ENCODE results near the gene ATE1.

Gene ATE1

DNA sequence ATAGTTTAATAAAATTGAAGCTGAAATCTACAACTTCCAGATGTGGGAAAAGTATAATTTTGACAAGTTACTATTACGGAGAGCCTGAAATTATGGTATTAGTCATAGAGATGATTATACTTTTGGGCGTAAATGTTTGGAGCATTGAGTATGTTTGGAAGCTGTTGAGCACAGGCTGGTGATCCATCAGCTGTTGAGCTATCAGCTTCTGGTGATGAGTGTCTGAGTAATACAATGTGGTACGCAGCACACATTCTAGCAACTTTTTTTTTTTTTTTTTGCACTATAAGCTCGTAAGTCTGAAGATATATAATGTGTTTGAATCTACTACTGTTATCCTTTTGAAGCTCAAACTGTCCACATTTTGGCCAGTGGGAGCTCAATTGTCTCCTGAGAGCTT lies 123.4 kb downstream of the ATE1 start:
- no peak overlapping the region for H3K4me3 ChIP-seq (ENCODE audit: low read depth in 1 of 2, low read length in 2 of 2)
- no peaks in the 10 kb centered on the region for H3K4me1 ChIP-seq (ENCODE audit: control insufficient read depth in 1 of 2, insufficient read depth in 2 of 2, low read length in 2 of 2)
- H3K27me3 ChIP-seq (ENCODE audit: control insufficient read depth in 1 of 2, insufficient read depth in 2 of 2, low read length in 2 of 2) = no peaks in the 10 kb centered on the region
- peaks cover 0 to 3% of the 10 kb centered on the region in 2 donors for H3K36me3 ChIP-seq (ENCODE audit: control insufficient read depth in 1 of 2, insufficient read depth in 2 of 2, low read length in 2 of 2)
- no peak overlapping the region for H3K9ac ChIP-seq (ENCODE audit: low read depth in 1 of 2, low read length in 2 of 2)
- no peak overlapping the region for H3K27ac ChIP-seq (ENCODE audit: low read depth, low read length)
- no peaks in the 10 kb centered on the region for H3K9me3 ChIP-seq (ENCODE audit: control insufficient read depth in 1 of 2, low read length in 2 of 2)

DNA sequence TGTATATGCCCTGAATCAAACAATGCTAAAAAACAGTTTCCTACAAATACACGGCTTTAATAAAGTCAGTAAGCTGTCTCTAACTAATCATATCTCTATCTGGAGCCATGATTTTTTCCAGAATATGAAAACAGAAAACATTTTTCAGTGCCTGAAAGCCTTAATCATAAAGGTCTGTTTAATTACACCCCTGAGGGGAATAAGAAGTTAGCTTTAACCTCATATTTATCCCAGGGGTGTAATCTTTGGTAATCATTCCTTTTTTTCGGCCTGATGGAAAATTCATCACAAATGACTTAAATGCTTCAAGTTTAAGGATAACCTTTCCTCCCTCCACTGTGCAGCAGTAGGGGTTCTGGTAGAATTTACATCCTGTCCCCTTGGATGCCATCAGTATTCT lies 124.2 kb downstream of the ATE1 start:
- Histone ChIP-seq H3K4me1 (ENCODE audit: control insufficient read depth in 1 of 2, insufficient read depth in 2 of 2, low read length in 2 of 2) (no peaks in the 10 kb centered on the region), H3K27ac (ENCODE audit: low read depth, low read length) (no peak overlapping the region), H3K4me3 (ENCODE audit: low read depth in 1 of 2, low read length in 2 of 2) (no peak overlapping the region), H3K27me3 (ENCODE audit: control insufficient read depth in 1 of 2, insufficient read depth in 2 of 2, low read length in 2 of 2) (no peaks in the 10 kb centered on the region), H3K9ac (ENCODE audit: low read depth in 1 of 2, low read length in 2 of 2) (no peak overlapping the region), H3K36me3 (ENCODE audit: control insufficient read depth in 1 of 2, insufficient read depth in 2 of 2, low read length in 2 of 2) (peaks cover 0 to 3% of the 10 kb centered on the region in 2 donors), H3K9me3 (ENCODE audit: control insufficient read depth in 1 of 2, low read length in 2 of 2) (no peaks in the 10 kb centered on the region)

DNA sequence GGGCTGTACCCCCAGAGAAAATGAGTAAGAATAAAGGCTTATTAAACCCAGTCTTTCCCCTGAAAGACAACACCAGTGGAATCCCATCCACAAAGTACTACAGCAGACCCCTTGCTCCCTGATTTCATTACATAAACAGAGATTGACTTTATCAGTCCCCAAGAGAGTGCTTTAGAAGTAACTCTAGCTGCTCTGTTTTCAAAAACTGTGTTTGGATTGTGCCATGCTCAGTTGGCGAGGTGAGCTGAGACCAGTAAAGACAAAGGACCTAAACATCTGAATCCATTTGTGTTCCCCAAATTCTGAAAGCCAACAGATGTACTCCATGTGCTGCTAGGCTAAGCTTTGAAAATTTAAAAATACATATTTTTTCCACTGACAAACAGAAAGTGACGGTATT lies 127.0 kb downstream of the ATE1 start:
- H3K4me3 ChIP-seq (ENCODE audit: low read depth in 1 of 2, low read length in 2 of 2) = no peak overlapping the region
- no peaks in the 10 kb centered on the region for H3K4me1 ChIP-seq (ENCODE audit: control insufficient read depth in 1 of 2, insufficient read depth in 2 of 2, low read length in 2 of 2)
- H3K9me3 ChIP-seq (ENCODE audit: control insufficient read depth in 1 of 2, low read length in 2 of 2) = no peaks in the 10 kb centered on the region
- H3K36me3 ChIP-seq (ENCODE audit: control insufficient read depth in 1 of 2, insufficient read depth in 2 of 2, low read length in 2 of 2) = peaks cover 0 to 3% of the 10 kb centered on the region in 2 donors
- no peak overlapping the region for H3K9ac ChIP-seq (ENCODE audit: low read depth in 1 of 2, low read length in 2 of 2)
- H3K27ac ChIP-seq (ENCODE audit: low read depth, low read length) = no peak overlapping the region
- no peaks in the 10 kb centered on the region for H3K27me3 ChIP-seq (ENCODE audit: control insufficient read depth in 1 of 2, insufficient read depth in 2 of 2, low read length in 2 of 2)

DNA sequence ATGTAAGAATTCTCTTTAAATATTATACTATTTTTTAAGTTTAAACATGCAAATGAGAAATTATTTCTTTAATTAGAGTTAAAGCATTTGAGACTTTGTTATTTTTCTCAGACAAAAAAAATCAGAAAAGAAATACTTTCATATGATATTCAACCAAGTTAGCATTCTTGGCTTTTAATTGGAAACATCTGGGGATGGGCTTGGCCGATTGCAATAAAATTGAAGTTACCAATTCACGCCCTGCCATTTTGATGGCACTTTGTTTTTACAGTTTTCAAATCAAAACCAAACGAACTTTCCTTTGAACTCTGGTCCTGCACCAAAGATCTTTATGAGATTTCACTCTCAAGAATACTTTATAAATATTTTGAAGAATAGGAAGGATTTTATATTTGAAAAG lies 127.7 kb downstream of the ATE1 start:
- Histone ChIP-seq H3K9me3 (ENCODE audit: control insufficient read depth in 1 of 2, low read length in 2 of 2) (no peaks in the 10 kb centered on the region), H3K36me3 (ENCODE audit: control insufficient read depth in 1 of 2, insufficient read depth in 2 of 2, low read length in 2 of 2) (peaks cover 0 to 3% of the 10 kb centered on the region in 2 donors), H3K27ac (ENCODE audit: low read depth, low read length) (no peak overlapping the region), H3K4me3 (ENCODE audit: low read depth in 1 of 2, low read length in 2 of 2) (no peak overlapping the region), H3K27me3 (ENCODE audit: control insufficient read depth in 1 of 2, insufficient read depth in 2 of 2, low read length in 2 of 2) (no peaks in the 10 kb centered on the region), H3K4me1 (ENCODE audit: control insufficient read depth in 1 of 2, insufficient read depth in 2 of 2, low read length in 2 of 2) (no peaks in the 10 kb centered on the region), H3K9ac (ENCODE audit: low read depth in 1 of 2, low read length in 2 of 2) (no peak overlapping the region)

DNA sequence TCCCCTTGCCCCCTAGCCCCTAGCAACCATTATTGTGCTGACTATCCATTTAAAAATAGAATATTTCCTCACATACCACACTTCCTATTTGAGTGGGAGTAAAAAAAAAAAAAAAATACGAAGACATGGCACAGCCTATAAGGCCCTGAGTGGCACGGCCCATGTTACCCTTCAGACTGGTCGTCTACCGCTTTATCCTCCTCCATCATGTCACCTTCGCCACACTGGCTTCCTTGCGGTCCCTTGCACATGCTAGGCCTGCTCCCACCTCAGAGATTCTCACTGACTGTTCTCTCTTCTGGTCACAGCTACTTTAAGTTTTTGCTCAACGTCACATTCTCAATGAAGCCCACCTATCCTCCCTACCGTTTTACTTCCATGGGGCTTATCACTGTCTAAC lies 130.3 kb downstream of the ATE1 start:
- Histone ChIP-seq H3K4me1 (ENCODE audit: control insufficient read depth in 1 of 2, insufficient read depth in 2 of 2, low read length in 2 of 2) (no peaks in the 10 kb centered on the region), H3K27me3 (ENCODE audit: control insufficient read depth in 1 of 2, insufficient read depth in 2 of 2, low read length in 2 of 2) (no peaks in the 10 kb centered on the region), H3K9ac (ENCODE audit: low read depth in 1 of 2, low read length in 2 of 2) (no peak overlapping the region), H3K27ac (ENCODE audit: low read depth, low read length) (no peak overlapping the region), H3K4me3 (ENCODE audit: low read depth in 1 of 2, low read length in 2 of 2) (no peak overlapping the region), H3K9me3 (ENCODE audit: control insufficient read depth in 1 of 2, low read length in 2 of 2) (no peaks in the 10 kb centered on the region), H3K36me3 (ENCODE audit: control insufficient read depth in 1 of 2, insufficient read depth in 2 of 2, low read length in 2 of 2) (no peaks in the 10 kb centered on the region)

DNA sequence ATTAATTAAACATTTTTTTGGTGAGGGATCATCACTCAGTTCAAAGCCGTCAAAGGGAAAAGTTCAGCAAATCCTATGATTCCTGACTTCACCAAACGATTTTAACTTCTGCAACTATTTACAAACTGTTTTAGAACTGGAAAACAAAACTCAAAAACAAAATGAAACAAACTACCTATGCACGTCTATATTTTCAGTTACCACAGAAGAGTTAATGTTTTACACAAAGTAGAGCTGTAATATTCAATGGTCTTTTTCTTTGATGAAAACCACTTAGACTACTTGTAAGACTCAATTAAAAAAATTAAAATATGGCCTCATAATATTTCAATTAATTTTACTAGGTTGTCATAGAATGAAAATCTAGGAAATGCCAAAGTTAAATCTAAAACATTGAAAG lies 131.5 kb downstream of the ATE1 start:
- no peak overlapping the region for H3K4me3 ChIP-seq (ENCODE audit: low read depth in 1 of 2, low read length in 2 of 2)
- no peak overlapping the region for H3K27ac ChIP-seq (ENCODE audit: low read depth, low read length)
- no peak overlapping the region for H3K9ac ChIP-seq (ENCODE audit: low read depth in 1 of 2, low read length in 2 of 2)
- no peaks in the 10 kb centered on the region for H3K4me1 ChIP-seq (ENCODE audit: control insufficient read depth in 1 of 2, insufficient read depth in 2 of 2, low read length in 2 of 2)
- no peaks in the 10 kb centered on the region for H3K27me3 ChIP-seq (ENCODE audit: control insufficient read depth in 1 of 2, insufficient read depth in 2 of 2, low read length in 2 of 2)
- no peaks in the 10 kb centered on the region for H3K36me3 ChIP-seq (ENCODE audit: control insufficient read depth in 1 of 2, insufficient read depth in 2 of 2, low read length in 2 of 2)
- no peaks in the 10 kb centered on the region for H3K9me3 ChIP-seq (ENCODE audit: control insufficient read depth in 1 of 2, low read length in 2 of 2)

DNA sequence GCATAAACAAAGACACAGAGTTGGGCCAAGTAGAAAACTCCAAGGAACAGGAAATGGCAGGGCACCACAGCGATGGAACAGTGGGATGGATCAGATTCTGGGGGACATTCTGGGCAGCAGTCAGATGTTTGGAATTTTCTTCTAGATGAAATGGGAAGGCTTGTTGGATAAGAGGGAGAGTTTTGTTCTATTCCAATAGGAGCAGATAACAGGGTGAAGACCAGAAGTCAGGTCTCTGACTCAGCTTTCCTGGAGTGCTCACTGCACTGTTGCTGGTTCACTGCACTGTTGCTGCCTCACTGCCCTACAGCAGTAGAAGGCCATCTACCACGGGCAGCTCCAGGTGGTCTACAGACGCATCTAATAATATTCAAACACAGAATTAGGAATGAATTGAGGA lies 135.6 kb downstream of the ATE1 start:
- H3K4me1 ChIP-seq (ENCODE audit: control insufficient read depth in 1 of 2, insufficient read depth in 2 of 2, low read length in 2 of 2) = no peaks in the 10 kb centered on the region

DNA sequence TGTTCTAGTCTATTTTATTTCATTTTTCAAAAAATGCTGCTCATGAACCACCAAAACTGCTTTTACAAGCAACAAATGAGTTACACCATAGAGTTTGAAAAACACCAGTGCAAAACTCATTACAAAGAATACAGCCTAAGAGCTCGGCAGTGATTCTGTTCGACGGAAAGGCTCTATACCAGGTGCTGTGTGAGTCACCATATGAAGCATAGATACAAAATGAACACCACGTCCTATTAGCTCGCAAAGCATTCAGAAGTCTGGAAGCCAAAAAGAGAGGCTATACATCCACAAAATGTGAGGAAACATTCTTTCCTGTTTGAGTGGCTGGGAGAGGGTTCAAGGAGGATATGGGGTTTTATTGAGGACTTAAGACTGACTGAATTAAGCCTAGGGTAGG lies 136.1 kb downstream of the ATE1 start:
- Histone ChIP-seq H3K9ac (ENCODE audit: low read depth in 1 of 2, low read length in 2 of 2) (no peak overlapping the region), H3K27me3 (ENCODE audit: control insufficient read depth in 1 of 2, insufficient read depth in 2 of 2, low read length in 2 of 2) (no peaks in the 10 kb centered on the region), H3K9me3 (ENCODE audit: control insufficient read depth in 1 of 2, low read length in 2 of 2) (no peaks in the 10 kb centered on the region), H3K4me1 (ENCODE audit: control insufficient read depth in 1 of 2, insufficient read depth in 2 of 2, low read length in 2 of 2) (no peaks in the 10 kb centered on the region), H3K27ac (ENCODE audit: low read depth, low read length) (no peak overlapping the region), H3K4me3 (ENCODE audit: low read depth in 1 of 2, low read length in 2 of 2) (no peak overlapping the region), H3K36me3 (ENCODE audit: control insufficient read depth in 1 of 2, insufficient read depth in 2 of 2, low read length in 2 of 2) (peaks cover 4 to 16% of the 10 kb centered on the region in 2 donors)

More for the DNA sequence above, 135.6 kb downstream of the ATE1 start:
- Histone ChIP-seq H3K9me3 (ENCODE audit: control insufficient read depth in 1 of 2, low read length in 2 of 2) (no peaks in the 10 kb centered on the region), H3K27ac (ENCODE audit: low read depth, low read length) (no peak overlapping the region), H3K36me3 (ENCODE audit: control insufficient read depth in 1 of 2, insufficient read depth in 2 of 2, low read length in 2 of 2) (peaks cover 4 to 16% of the 10 kb centered on the region in 2 donors), H3K9ac (ENCODE audit: low read depth in 1 of 2, low read length in 2 of 2) (no peak overlapping the region), H3K27me3 (ENCODE audit: control insufficient read depth in 1 of 2, insufficient read depth in 2 of 2, low read length in 2 of 2) (no peaks in the 10 kb centered on the region), H3K4me3 (ENCODE audit: low read depth in 1 of 2, low read length in 2 of 2) (no peak overlapping the region)

DNA sequence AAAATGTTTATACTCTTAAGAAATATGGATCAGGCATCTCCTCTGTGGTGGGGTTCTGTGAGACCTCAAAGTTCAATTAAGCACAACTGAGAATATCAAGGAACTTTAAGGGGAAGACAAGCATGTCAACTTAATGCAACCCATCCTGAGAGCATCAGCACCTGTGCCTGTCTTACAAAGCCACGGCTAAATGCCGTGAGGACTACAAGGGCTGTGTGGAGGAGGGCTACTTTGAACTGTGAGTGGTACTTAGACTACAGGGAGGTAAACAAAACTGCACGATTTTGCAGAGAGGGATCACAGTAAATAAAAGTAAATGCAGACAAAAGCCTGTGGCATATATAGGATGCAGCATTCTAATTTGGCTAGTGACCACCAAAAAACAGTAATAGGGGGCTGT lies 139.1 kb downstream of the ATE1 start:
- no peaks in the 10 kb centered on the region for H3K9me3 ChIP-seq (ENCODE audit: control insufficient read depth in 1 of 2, low read length in 2 of 2)
- H3K36me3 ChIP-seq (ENCODE audit: control insufficient read depth in 1 of 2, insufficient read depth in 2 of 2, low read length in 2 of 2) = peaks cover 4 to 19% of the 10 kb centered on the region in 2 donors
- no peaks in the 10 kb centered on the region for H3K4me1 ChIP-seq (ENCODE audit: control insufficient read depth in 1 of 2, insufficient read depth in 2 of 2, low read length in 2 of 2)

DNA sequence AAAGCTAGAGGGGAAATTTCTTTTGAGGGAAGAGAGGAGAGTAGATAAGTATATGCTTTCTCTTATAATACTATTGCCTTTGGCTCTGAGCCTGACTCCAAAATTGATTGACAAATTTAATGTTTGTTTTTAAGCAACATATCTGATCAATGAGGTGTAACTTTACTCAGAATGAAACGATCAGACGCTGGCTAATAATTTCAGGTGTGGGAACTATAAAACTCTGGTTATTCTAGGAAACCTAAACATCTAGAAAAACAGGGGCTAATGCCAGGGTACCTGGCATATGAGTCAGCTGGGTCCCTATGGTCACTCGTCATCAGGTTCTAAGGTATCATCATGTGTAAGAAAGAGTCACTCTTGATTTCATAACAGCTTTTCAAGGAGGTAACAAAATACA lies 139.7 kb downstream of the ATE1 start:
- H3K9me3 ChIP-seq (ENCODE audit: control insufficient read depth in 1 of 2, low read length in 2 of 2) = no peaks in the 10 kb centered on the region
- H3K9ac ChIP-seq (ENCODE audit: low read depth in 1 of 2, low read length in 2 of 2) = no peak overlapping the region
- peaks cover 4 to 19% of the 10 kb centered on the region in 2 donors for H3K36me3 ChIP-seq (ENCODE audit: control insufficient read depth in 1 of 2, insufficient read depth in 2 of 2, low read length in 2 of 2)
- no peaks in the 10 kb centered on the region for H3K4me1 ChIP-seq (ENCODE audit: control insufficient read depth in 1 of 2, insufficient read depth in 2 of 2, low read length in 2 of 2)
- no peak overlapping the region for H3K27ac ChIP-seq (ENCODE audit: low read depth, low read length)
- H3K4me3 ChIP-seq (ENCODE audit: low read depth in 1 of 2, low read length in 2 of 2) = no peak overlapping the region
- H3K27me3 ChIP-seq (ENCODE audit: control insufficient read depth in 1 of 2, insufficient read depth in 2 of 2, low read length in 2 of 2) = no peaks in the 10 kb centered on the region

More for the DNA sequence above, 139.1 kb downstream of the ATE1 start:
- Histone ChIP-seq H3K27me3 (ENCODE audit: control insufficient read depth in 1 of 2, insufficient read depth in 2 of 2, low read length in 2 of 2) (no peaks in the 10 kb centered on the region), H3K9ac (ENCODE audit: low read depth in 1 of 2, low read length in 2 of 2) (no peak overlapping the region), H3K27ac (ENCODE audit: low read depth, low read length) (no peak overlapping the region), H3K4me3 (ENCODE audit: low read depth in 1 of 2, low read length in 2 of 2) (no peak overlapping the region)

DNA sequence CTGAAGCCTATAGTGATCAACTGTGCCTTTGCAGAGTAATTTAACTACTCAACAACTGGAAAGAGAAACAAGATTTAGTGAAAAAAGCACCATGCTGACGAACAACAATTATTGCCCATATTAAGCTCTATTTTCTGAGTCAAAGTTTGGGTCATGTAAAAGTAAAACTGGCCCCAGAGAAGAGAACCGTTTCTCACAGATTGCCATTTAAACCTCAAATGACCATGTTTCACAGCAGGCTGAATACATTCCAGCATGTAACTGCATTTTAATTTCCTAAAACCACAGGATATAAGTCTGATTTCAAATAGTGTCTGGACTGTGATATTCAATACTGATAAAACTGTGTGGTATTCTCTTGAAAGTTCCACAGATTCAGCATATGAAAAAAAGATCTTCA lies 140.7 kb downstream of the ATE1 start:
- peaks cover 4 to 19% of the 10 kb centered on the region in 2 donors for H3K36me3 ChIP-seq (ENCODE audit: control insufficient read depth in 1 of 2, insufficient read depth in 2 of 2, low read length in 2 of 2)
- H3K9me3 ChIP-seq (ENCODE audit: control insufficient read depth in 1 of 2, low read length in 2 of 2) = no peaks in the 10 kb centered on the region
- H3K4me3 ChIP-seq (ENCODE audit: low read depth in 1 of 2, low read length in 2 of 2) = no peak overlapping the region
- H3K4me1 ChIP-seq (ENCODE audit: control insufficient read depth in 1 of 2, insufficient read depth in 2 of 2, low read length in 2 of 2) = no peaks in the 10 kb centered on the region
- H3K9ac ChIP-seq (ENCODE audit: low read depth in 1 of 2, low read length in 2 of 2) = no peak overlapping the region
- H3K27me3 ChIP-seq (ENCODE audit: control insufficient read depth in 1 of 2, insufficient read depth in 2 of 2, low read length in 2 of 2) = no peaks in the 10 kb centered on the region
- H3K27ac ChIP-seq (ENCODE audit: low read depth, low read length) = no peak overlapping the region

Data from duodenal mucosa (tissue), 2 donors.